Right ventricle myocardium superior (tissue), 1 donor: ENCODE results near the gene PLEKHM1. TPM values are rescaled to one million over a fixed set of nuclear protein-coding genes. Genes with fewer than 3 reads are reported as not detected.
A peak's percentile ranks its signal among the peaks of the same experiment; 100 is the strongest.
"Not testable (repeated sequence)": the region's sequence is repeated elsewhere in the genome, so short reads cannot be mapped to it uniquely, and the experiment has no call there.

Source experiments
- ATAC-seq: fragments of 200-7000 bp; cut with Tn5 transposase; one replicate; pipeline ENCODE4 v1.9.1; 2020; ENCODE audit warnings: mild to moderate bottlenecking; ENCODE audit not compliant: poor library complexity
- DNase-seq: peaks from one replicate; pipeline ENCODE4 v3.0.0-alpha.2; 2020
- intact Hi-C: fragments of 100-400 bp; cut with DNase I; formaldehyde crosslinking; loops from one replicate; pipeline ENCODE4 v1.11.2; 2022
- total RNA-seq: library from RNA; stranded (reverse); fragmentation: NEBNext Ultra II Directional; extraction: Animal tissue kit (Norgen Biotek cat#: 25700); gene quantifications from one replicate; pipeline ENCODE4 v1.2.1, GENCODE V29; 2021
- donor health status: DM: no; HTN: yes; CAD: no; lungs with severe emphysema.

The PLEKHM1 gene
- total RNA-seq, 1 donor from 2014 or later, result 23.2 TPM

- ATAC-seq, intact Hi-C loops, DNase-seq: not testable (repeated sequence)
Measured at GRCh38 chr17:45469204-45469563, 21.3 kb downstream of the PLEKHM1 start.

GRCh38 chr17:45468293-45469203 is 22.0 kb downstream of the PLEKHM1 start:
- DNase-seq, intact Hi-C loops, ATAC-seq: not testable (repeated sequence)

- ATAC-seq, result peak; percentile 49
- DNase-seq, intact Hi-C loops: not testable (repeated sequence)
Measured at GRCh38 chr17:45461524-45462327, 28.8 kb downstream of the PLEKHM1 start.

- intact Hi-C loops, DNase-seq, ATAC-seq: not testable (repeated sequence)
Measured at GRCh38 chr17:45460422-45460821, 30.1 kb downstream of the PLEKHM1 start.

GRCh38 chr17:45454341-45454740 is 36.2 kb downstream of the PLEKHM1 start:
- DNase-seq, ATAC-seq, intact Hi-C loops: not testable (repeated sequence)

GRCh38 chr17:45453731-45454130 is 36.8 kb downstream of the PLEKHM1 start:
- ATAC-seq, intact Hi-C loops, DNase-seq: not testable (repeated sequence)

GRCh38 chr17:45453225-45453534 is 37.3 kb downstream of the PLEKHM1 start:
- intact Hi-C loops, DNase-seq, ATAC-seq: not testable (repeated sequence)

- DNase-seq, intact Hi-C loops, ATAC-seq: not testable (repeated sequence)
Measured at GRCh38 chr17:45452329-45453224, 37.9 kb downstream of the PLEKHM1 start.

GRCh38 chr17:45451660-45452059 is 38.9 kb downstream of the PLEKHM1 start:
- ATAC-seq, intact Hi-C loops, DNase-seq: not testable (repeated sequence)

- intact Hi-C loops, result no loop called here
- ATAC-seq (no peak), DNase-seq (no peak)
Measured at GRCh38 chr17:45451131-45451530, 39.4 kb downstream of the PLEKHM1 start.

- intact Hi-C loops, result not testable (repeated sequence)
Measured at GRCh38 chr17:45449708-45450329, 40.7 kb downstream of the PLEKHM1 start.

GRCh38 chr17:45449260-45449659 is 41.3 kb downstream of the PLEKHM1 start:
- DNase-seq, ATAC-seq, intact Hi-C loops: not testable (repeated sequence)

More at GRCh38 chr17:45449708-45450329, 40.7 kb downstream of the PLEKHM1 start:
- DNase-seq, ATAC-seq: not testable (repeated sequence)

- intact Hi-C loops, result not testable (repeated sequence)
Measured at GRCh38 chr17:45448483-45448882, 42.0 kb downstream of the PLEKHM1 start.

GRCh38 chr17:45448066-45448465 is 42.5 kb downstream of the PLEKHM1 start:
- DNase-seq, ATAC-seq, intact Hi-C loops: not testable (repeated sequence)

More at GRCh38 chr17:45448483-45448882, 42.0 kb downstream of the PLEKHM1 start:
- ATAC-seq, DNase-seq: not testable (repeated sequence)

- DNase-seq, ATAC-seq, intact Hi-C loops: not testable (repeated sequence)
Measured at GRCh38 chr17:45447650-45448049, 42.9 kb downstream of the PLEKHM1 start.

GRCh38 chr17:45446872-45447625 is 43.5 kb downstream of the PLEKHM1 start:
- peak; percentile 63 for ATAC-seq
- DNase-seq, result peak; percentile 55
- intact Hi-C loops, result not testable (repeated sequence)
